Caco-2 (cell line): ENCODE results near the gene MRPL17. TPM values are rescaled to one million over a fixed set of nuclear protein-coding genes. Genes with fewer than 3 reads are reported as not detected.

Experiments used
- BruUV-seq: library from RNA; stranded (reverse); fragments of 400-500 nt; replicated peaks from 2 replicates; lab custom pipeline; 2021; lab: Mats Ljungman, UMichigan
- CTCF ChIA-PET: fragments of 300-600 bp; sonication (Branson Sonifier 250); formaldehyde crosslinking; loops from one replicate; lab custom pipeline; 2022; ENCODE audit warnings: antibody characterized with exemption; lab: Charles Lee
- POLR2A ChIA-PET: fragments of 300-600 bp; sonication (Branson Sonifier 250); formaldehyde crosslinking; loops from one replicate; lab custom pipeline; 2022; ENCODE audit warnings: antibody characterized with exemption; lab: Charles Lee
- DNase-seq, 2 experiments: peaks; one replicate each; pipeline versions ENCODE4 v3.0.0 to v3.0.0-alpha.2; 2020 to 2022
- H3K27me3 ChIP-seq: replicated peaks from 2 replicates; pipeline ENCODE4 v1.6.0; 2011; ENCODE audit warnings: low read length; ENCODE audit not compliant: control insufficient read depth, insufficient read depth
- H3K36me3 ChIP-seq: 2 replicates; pipeline ENCODE4 v1.5.1; 2011; ENCODE audit warnings: low read length; ENCODE audit not compliant: control insufficient read depth, insufficient read depth
- H3K4me1 ChIP-seq: fragments of 250-450 bp; sonication (Bioruptor Pico); 2 replicates; pipeline ENCODE4 v1.5.1; 2020; ENCODE audit warnings: mild to moderate bottlenecking
- H3K4me3 ChIP-seq: 2 replicates; pipeline ENCODE4 v1.5.1; 2011; ENCODE audit warnings: low read depth, mild to moderate bottlenecking, control low read depth, low read length
- H3K9me3 ChIP-seq: fragments of 250-450 bp; sonication (Bioruptor Pico); 2 replicates; pipeline ENCODE4 v1.5.1; 2020; ENCODE audit warnings: mild to moderate bottlenecking, moderate library complexity
- H3K27ac Mint-ChIP-seq: one replicate; pipeline ENCODE4 v1.8.0; 2022; ENCODE audit warnings: mixed read lengths; ENCODE audit not compliant: unreplicated experiment
- H3K27me3 Mint-ChIP-seq: one replicate; pipeline ENCODE4 v1.8.0; 2022; ENCODE audit warnings: mixed read lengths; ENCODE audit not compliant: insufficient read depth, unreplicated experiment
- H3K36me3 Mint-ChIP-seq: one replicate; pipeline ENCODE4 v1.8.0; 2022; ENCODE audit warnings: mild to moderate bottlenecking, mixed read lengths; ENCODE audit not compliant: insufficient read depth, unreplicated experiment
- H3K4me1 Mint-ChIP-seq: one replicate; pipeline ENCODE4 v1.8.0; 2022; ENCODE audit warnings: low read depth, mixed read lengths; ENCODE audit not compliant: unreplicated experiment
- H3K4me3 Mint-ChIP-seq: one replicate; pipeline ENCODE4 v1.8.0; 2022; ENCODE audit warnings: mild to moderate bottlenecking, moderate library complexity, mixed read lengths; ENCODE audit not compliant: unreplicated experiment
- H3K9me3 Mint-ChIP-seq: one replicate; pipeline ENCODE4 v1.8.0; 2022; ENCODE audit warnings: mixed read lengths; ENCODE audit not compliant: unreplicated experiment
- intact Hi-C: fragments of 100-400 bp; cut with micrococcal nuclease; formaldehyde crosslinking; loops from one replicate; pipeline ENCODE4 v1.10.0; 2022; ENCODE audit not compliant: unreplicated experiment
- total RNA-seq: library from RNA; stranded (reverse); gene quantifications from 2 replicates; pipeline ENCODE4 v1.2.3, GENCODE V29; 2022
- TF ChIP-seq, protein P1 (sequence below), 2 experiments: fragments of 200-600 bp in 1 of 2; IDR thresholded peaks; 1 replicate in 1 of 2; 2 replicates in 1 of 2; pipeline versions ENCODE4 v1.5.1 to v1.8.0; 2011 to 2022; ENCODE audit warnings: antibody characterized with exemption in 1 of 2, control low read depth in 1 of 2, inconsistent platforms in 1 of 2, low read depth in 1 of 2, low read length in 1 of 2, mild to moderate bottlenecking in 1 of 2, moderate library complexity in 1 of 2; ENCODE audit not compliant: insufficient read depth in 1 of 2, severe bottlenecking in 1 of 2, unreplicated experiment in 1 of 2

Gene MRPL17
- total RNA-seq, 1 experiment from 2014 or later: 60.8 TPM

GRCh38 chr11:6655020-6655789 is 27.9 kb downstream of the MRPL17 start:
- ChIA-PET CTCF (no interaction called here), POLR2A (no interaction called here)
- H3K9me3 ChIP-seq: no peaks in the 10 kb centered on the region
- no peak overlapping the region for H3K27ac Mint-ChIP-seq
- H3K4me1 Mint-ChIP-seq: no peaks in the 10 kb centered on the region
- no peak for DNase-seq
- intact Hi-C loops: no loop called here
- no peaks in the 10 kb centered on the region for H3K9me3 Mint-ChIP-seq
- H3K27me3 Mint-ChIP-seq: peaks cover 12% of the 10 kb centered on the region
- H3K36me3 Mint-ChIP-seq: no peaks in the 10 kb centered on the region
- BruUV-seq: no TSS peak
- H3K4me1 ChIP-seq: peaks cover 8% of the 10 kb centered on the region; the same call in 1 of the 2 replicates
- peak overlapping the region; percentile 34 for H3K4me3 ChIP-seq
- TF ChIP-seq, protein P1, sequence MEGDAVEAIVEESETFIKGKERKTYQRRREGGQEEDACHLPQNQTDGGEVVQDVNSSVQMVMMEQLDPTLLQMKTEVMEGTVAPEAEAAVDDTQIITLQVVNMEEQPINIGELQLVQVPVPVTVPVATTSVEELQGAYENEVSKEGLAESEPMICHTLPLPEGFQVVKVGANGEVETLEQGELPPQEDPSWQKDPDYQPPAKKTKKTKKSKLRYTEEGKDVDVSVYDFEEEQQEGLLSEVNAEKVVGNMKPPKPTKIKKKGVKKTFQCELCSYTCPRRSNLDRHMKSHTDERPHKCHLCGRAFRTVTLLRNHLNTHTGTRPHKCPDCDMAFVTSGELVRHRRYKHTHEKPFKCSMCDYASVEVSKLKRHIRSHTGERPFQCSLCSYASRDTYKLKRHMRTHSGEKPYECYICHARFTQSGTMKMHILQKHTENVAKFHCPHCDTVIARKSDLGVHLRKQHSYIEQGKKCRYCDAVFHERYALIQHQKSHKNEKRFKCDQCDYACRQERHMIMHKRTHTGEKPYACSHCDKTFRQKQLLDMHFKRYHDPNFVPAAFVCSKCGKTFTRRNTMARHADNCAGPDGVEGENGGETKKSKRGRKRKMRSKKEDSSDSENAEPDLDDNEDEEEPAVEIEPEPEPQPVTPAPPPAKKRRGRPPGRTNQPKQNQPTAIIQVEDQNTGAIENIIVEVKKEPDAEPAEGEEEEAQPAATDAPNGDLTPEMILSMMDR (IDR thresholded peaks at IDR 0.05; ENCODE audit: insufficient read depth in 1 of 2, low read depth in 1 of 2, low read length in 1 of 2, severe bottlenecking in 1 of 2, unreplicated experiment in 1 of 2): no peak
- H3K4me3 Mint-ChIP-seq: no peak overlapping the region
- no peaks in the 10 kb centered on the region for H3K36me3 ChIP-seq
- H3K27me3 ChIP-seq: peaks cover 1% of the 10 kb centered on the region

DNA sequence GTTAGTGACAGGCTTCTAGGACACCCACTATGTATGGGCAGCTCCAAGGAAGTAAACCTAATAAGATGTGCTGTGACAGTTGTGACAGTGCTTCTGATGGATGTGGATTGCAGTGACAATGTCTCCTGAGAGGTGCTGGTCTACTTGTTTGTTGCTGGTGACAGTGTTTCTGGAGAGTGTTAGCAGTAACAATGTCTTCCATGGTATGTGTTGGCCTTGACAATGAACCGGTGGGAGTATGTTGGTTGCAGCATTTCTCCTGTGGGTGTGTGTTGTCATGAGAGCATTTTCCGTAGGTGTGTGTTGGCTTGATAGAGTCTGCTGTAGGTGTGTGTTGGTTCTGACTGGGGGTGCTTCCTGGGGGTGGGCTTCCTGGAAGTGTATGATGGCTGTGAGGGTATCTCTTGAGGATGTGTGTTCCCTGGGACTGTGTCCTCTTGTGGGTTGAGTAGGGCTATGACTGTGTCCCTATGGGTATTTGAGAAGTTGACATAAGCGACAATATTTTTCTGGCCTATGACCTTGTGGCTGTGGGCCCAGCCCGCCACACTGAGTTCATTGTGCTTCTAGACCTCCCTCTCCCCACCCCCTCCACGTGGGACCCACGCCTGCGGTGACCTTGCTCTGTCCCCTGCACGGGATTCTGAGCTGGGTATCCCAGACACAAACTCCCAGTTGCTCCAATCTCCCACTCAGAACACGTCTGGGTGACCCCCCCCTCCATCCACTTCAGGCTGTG is 28.7 kb downstream of the MRPL17 start:
- ChIA-PET POLR2A (no interaction called here), CTCF (no interaction called here)
- BruUV-seq: no TSS peak
- no peaks in the 10 kb centered on the region for H3K9me3 ChIP-seq
- intact Hi-C loops: no loop called here
- Mint-ChIP-seq H3K4me3 (no peak overlapping the region), H3K9me3 (no peaks in the 10 kb centered on the region), H3K27me3 (peaks cover 12% of the 10 kb centered on the region), H3K36me3 (no peaks in the 10 kb centered on the region), H3K27ac (no peak overlapping the region), H3K4me1 (no peaks in the 10 kb centered on the region)
- H3K36me3 ChIP-seq: no peaks in the 10 kb centered on the region
- H3K4me3 ChIP-seq: no peak overlapping the region; the same call in 1 of the 2 replicates
- TF ChIP-seq, protein P1 (IDR thresholded peaks at IDR 0.05; ENCODE audit: insufficient read depth in 1 of 2, low read depth in 1 of 2, low read length in 1 of 2, severe bottlenecking in 1 of 2, unreplicated experiment in 1 of 2): no peak
- H3K4me1 ChIP-seq: peaks cover 8% of the 10 kb centered on the region; the same call in 1 of the 2 replicates
- DNase-seq: no peak
- peaks cover 1% of the 10 kb centered on the region for H3K27me3 ChIP-seq

DNA sequence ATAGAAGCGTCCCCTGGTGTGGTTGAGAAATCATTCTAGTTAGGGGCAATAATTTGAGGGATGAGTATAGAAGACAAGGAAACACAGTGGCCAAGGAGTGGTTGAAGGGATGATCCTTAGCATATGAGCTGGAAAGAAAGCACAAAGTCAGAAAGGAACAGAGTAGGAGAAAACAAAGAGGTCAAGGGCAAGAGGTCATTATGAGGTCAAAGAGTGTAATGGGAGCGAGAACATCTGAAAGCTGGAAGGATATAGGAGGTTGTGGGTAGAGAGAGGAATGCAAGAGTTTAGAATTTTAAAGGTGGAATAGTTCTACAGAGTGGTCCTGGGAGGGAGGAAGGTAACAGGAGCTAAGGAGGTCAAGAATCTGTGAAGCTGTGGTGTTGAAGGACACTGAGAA is 29.5 kb downstream of the MRPL17 start:
- intact Hi-C loops: no loop called here
- no TSS peak for BruUV-seq
- H3K9me3 ChIP-seq: no peaks in the 10 kb centered on the region
- POLR2A ChIA-PET: no interaction called here
- H3K36me3 ChIP-seq: no peaks in the 10 kb centered on the region
- Mint-ChIP-seq H3K4me3 (no peak overlapping the region), H3K9me3 (no peaks in the 10 kb centered on the region), H3K27ac (no peak overlapping the region), H3K4me1 (no peaks in the 10 kb centered on the region), H3K27me3 (peaks cover 12% of the 10 kb centered on the region), H3K36me3 (no peaks in the 10 kb centered on the region)
- CTCF ChIA-PET: no interaction called here
- peaks cover 1% of the 10 kb centered on the region; the same call in 1 of the 2 replicates for H3K27me3 ChIP-seq
- peaks cover 8% of the 10 kb centered on the region; the same call in 1 of the 2 replicates for H3K4me1 ChIP-seq
- no peak for DNase-seq
- TF ChIP-seq, protein P1 (IDR thresholded peaks at IDR 0.05; ENCODE audit: insufficient read depth in 1 of 2, low read depth in 1 of 2, low read length in 1 of 2, severe bottlenecking in 1 of 2, unreplicated experiment in 1 of 2): no peak
- H3K4me3 ChIP-seq: no peak overlapping the region
